ENCODE results near the gene STIM2.

The STIM2 gene

GRCh38 chr4:26878794-26879391, 18.3 kb downstream of the STIM2 start:
- no peak for DNase-seq (ENCODE audit: low read depth, low spot score)
- TF ChIP-seq, protein P1, sequence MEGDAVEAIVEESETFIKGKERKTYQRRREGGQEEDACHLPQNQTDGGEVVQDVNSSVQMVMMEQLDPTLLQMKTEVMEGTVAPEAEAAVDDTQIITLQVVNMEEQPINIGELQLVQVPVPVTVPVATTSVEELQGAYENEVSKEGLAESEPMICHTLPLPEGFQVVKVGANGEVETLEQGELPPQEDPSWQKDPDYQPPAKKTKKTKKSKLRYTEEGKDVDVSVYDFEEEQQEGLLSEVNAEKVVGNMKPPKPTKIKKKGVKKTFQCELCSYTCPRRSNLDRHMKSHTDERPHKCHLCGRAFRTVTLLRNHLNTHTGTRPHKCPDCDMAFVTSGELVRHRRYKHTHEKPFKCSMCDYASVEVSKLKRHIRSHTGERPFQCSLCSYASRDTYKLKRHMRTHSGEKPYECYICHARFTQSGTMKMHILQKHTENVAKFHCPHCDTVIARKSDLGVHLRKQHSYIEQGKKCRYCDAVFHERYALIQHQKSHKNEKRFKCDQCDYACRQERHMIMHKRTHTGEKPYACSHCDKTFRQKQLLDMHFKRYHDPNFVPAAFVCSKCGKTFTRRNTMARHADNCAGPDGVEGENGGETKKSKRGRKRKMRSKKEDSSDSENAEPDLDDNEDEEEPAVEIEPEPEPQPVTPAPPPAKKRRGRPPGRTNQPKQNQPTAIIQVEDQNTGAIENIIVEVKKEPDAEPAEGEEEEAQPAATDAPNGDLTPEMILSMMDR (IDR thresholded peaks at IDR 0.05; ENCODE audit: insufficient read depth, low read length, missing control alignments): no peak
- POLR2A ChIA-PET: no interaction called here
- no peak overlapping the region for H3K4me3 ChIP-seq (ENCODE audit: low read depth, low read length)
- CTCF ChIA-PET: no interaction called here

GRCh38 chr4:26879805-26880204, 19.2 kb downstream of the STIM2 start:
- no peak for DNase-seq (ENCODE audit: low read depth, low spot score)
- H3K4me3 ChIP-seq (ENCODE audit: low read depth, low read length): no peak overlapping the region
- TF ChIP-seq, protein P1 (IDR thresholded peaks at IDR 0.05; ENCODE audit: insufficient read depth, low read length, missing control alignments): no peak
- POLR2A ChIA-PET: no interaction called here
- CTCF ChIA-PET: no interaction called here

DNA sequence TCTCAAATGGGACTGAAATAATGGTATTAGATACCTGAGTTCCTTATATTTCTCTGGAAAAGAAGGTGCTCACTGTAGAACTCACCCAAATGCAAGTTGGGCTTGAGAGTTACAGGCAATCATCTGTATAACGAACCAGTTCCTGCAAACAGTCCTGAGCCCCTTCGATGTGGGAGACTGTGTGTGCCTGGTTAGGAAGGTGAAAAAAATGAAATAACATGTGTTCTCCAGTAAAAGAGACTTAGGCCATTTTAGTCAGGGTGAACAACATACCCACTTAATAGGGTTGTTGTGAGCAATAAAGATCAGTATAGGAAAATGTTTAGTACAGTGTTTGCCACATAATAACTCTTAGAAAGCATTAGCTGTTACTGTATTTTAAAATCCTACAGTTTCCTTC, 23.4 kb downstream of the STIM2 start:
- TF ChIP-seq, protein P1 (IDR thresholded peaks at IDR 0.05; ENCODE audit: insufficient read depth, low read length, missing control alignments): no peak
- DNase-seq (ENCODE audit: low read depth, low spot score): no peak
- no peak overlapping the region for H3K4me3 ChIP-seq (ENCODE audit: low read depth, low read length)
- ChIA-PET POLR2A (no interaction called here), CTCF (no interaction called here)

GRCh38 chr4:26884486-26884988, 23.9 kb downstream of the STIM2 start:
- no peak for DNase-seq (ENCODE audit: low read depth, low spot score)
- ChIA-PET CTCF (interaction anchor here (1.1 kb wide), 1 partner anchor 16 kb away, joined by 3 read pairs; no protein-coding TSS in a partner anchor), POLR2A (no interaction called here)
- no peak overlapping the region for H3K4me3 ChIP-seq (ENCODE audit: low read depth, low read length)
- TF ChIP-seq, protein P1 (IDR thresholded peaks at IDR 0.05; ENCODE audit: insufficient read depth, low read length, missing control alignments): no peak

GRCh38 chr4:26885912-26886274, 25.3 kb downstream of the STIM2 start:
- ChIA-PET CTCF (no interaction called here), POLR2A (no interaction called here)
- TF ChIP-seq, protein P1 (IDR thresholded peaks at IDR 0.05; ENCODE audit: insufficient read depth, low read length, missing control alignments): no peak
- H3K4me3 ChIP-seq (ENCODE audit: low read depth, low read length): no peak overlapping the region
- DNase-seq (ENCODE audit: low read depth, low spot score): no peak

DNA sequence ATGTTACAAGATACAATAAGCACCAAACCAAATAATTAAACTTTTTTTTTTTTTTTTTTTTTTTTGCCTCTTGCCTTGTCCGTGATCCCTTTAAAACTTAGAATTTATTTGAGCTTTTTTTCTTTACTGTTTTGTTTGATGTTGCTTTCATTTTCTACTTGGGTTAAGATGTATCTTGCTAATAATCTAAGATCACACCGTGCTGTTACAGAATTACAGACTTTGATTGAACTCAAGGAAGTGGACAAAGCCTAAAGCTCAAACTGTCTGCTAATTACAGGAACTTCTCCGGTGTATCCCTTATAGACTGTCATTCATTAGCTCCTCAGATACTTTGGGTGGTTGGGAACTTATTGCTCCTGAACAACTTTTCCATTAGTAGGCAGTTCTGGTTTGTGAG, 26.5 kb downstream of the STIM2 start:
- no peak for DNase-seq (ENCODE audit: low read depth, low spot score)
- H3K4me3 ChIP-seq (ENCODE audit: low read depth, low read length): no peak overlapping the region
- TF ChIP-seq, protein P1 (IDR thresholded peaks at IDR 0.05; ENCODE audit: insufficient read depth, low read length, missing control alignments): no peak
- POLR2A ChIA-PET: no interaction called here
- CTCF ChIA-PET: interaction anchor here (1.3 kb wide), 1 partner anchor 39 kb away, joined by 3 read pairs; no protein-coding TSS in a partner anchor
